ENCODE data around the gene PRSS27. TPM values are rescaled to one million over a fixed set of nuclear protein-coding genes. Genes with fewer than 3 reads are reported as not detected.
"Not testable (repeated sequence)": the region's sequence is repeated elsewhere in the genome, so short reads cannot be mapped to it uniquely, and the experiment has no call there.

The PRSS27 gene
- total RNA-seq, 1 experiment from 2014 or later, result 1.1 TPM

- in situ Hi-C loops (cut with HindIII; ENCODE audit: low pct_unique_long_range_greater_than_20kb, low sequenced_read_pairs), result not testable (repeated sequence)
Measured at GRCh38 chr16:2670017-2670416, 50.0 kb downstream of the PRSS27 start.

GRCh38 chr16:2669587-2669986 lies 50.4 kb downstream of the PRSS27 start:
- DNase-seq (ENCODE audit: low read depth), result not testable (repeated sequence)

More at GRCh38 chr16:2670017-2670416, 50.0 kb downstream of the PRSS27 start:
- DNase-seq (ENCODE audit: low read depth), result peak; percentile 56

GRCh38 chr16:2666671-2667070 lies 53.4 kb downstream of the PRSS27 start:
- in situ Hi-C loops (cut with HindIII; ENCODE audit: low pct_unique_long_range_greater_than_20kb, low sequenced_read_pairs); DNase-seq (ENCODE audit: low read depth): not testable (repeated sequence)

More at GRCh38 chr16:2669587-2669986, 50.4 kb downstream of the PRSS27 start:
- in situ Hi-C loops (cut with HindIII; ENCODE audit: low pct_unique_long_range_greater_than_20kb, low sequenced_read_pairs), result not testable (repeated sequence)

GRCh38 chr16:2664574-2664982 lies 55.4 kb downstream of the PRSS27 start:
- in situ Hi-C loops (cut with HindIII; ENCODE audit: low pct_unique_long_range_greater_than_20kb, low sequenced_read_pairs), result no loop called here
- DNase-seq (ENCODE audit: low read depth), result no peak

- no peak for DNase-seq (ENCODE audit: low read depth)
- in situ Hi-C loops (cut with HindIII; ENCODE audit: low pct_unique_long_range_greater_than_20kb, low sequenced_read_pairs), result no loop called here
Measured at GRCh38 chr16:2663553-2664546, 56.2 kb downstream of the PRSS27 start.

Other genes with a start within 250 kb of the PRSS27 start
- gene NTN3, start 248.9 kb downstream of the PRSS27 start, total RNA-seq (2014; rRNA removed; shearing (Covaris generic); ENCODE audit: low replicate concordance), result not detected in 2 replicates
- 6.2 and 9.5 TPM in 2 replicates for gene TBC1D24, start 245.1 kb downstream of the PRSS27 start, total RNA-seq (2014; rRNA removed; shearing (Covaris generic); ENCODE audit: low replicate concordance)
- 18.4 and 27.8 TPM in 2 replicates for gene ATP6V0C, start 206.3 kb downstream of the PRSS27 start, total RNA-seq (2014; rRNA removed; shearing (Covaris generic); ENCODE audit: low replicate concordance)
- gene AMDHD2, start 199.9 kb downstream of the PRSS27 start, total RNA-seq (2014; rRNA removed; shearing (Covaris generic); ENCODE audit: low replicate concordance), result 100 and 138 TPM in 2 replicates
- gene CEMP1, start 188.8 kb downstream of the PRSS27 start, total RNA-seq (2014; rRNA removed; shearing (Covaris generic); ENCODE audit: low replicate concordance), result not detected in 2 replicates
- gene PDPK1, start 182.2 kb downstream of the PRSS27 start, total RNA-seq (2014; rRNA removed; shearing (Covaris generic); ENCODE audit: low replicate concordance), result 10.1 and 14.7 TPM in 2 replicates
- gene KCTD5, start 37.7 kb downstream of the PRSS27 start, total RNA-seq (2014; rRNA removed; shearing (Covaris generic); ENCODE audit: low replicate concordance), result 67.5 and 85.6 TPM in 2 replicates
- gene SRRM2, start 32.4 kb upstream of the PRSS27 start, total RNA-seq (2014; rRNA removed; shearing (Covaris generic); ENCODE audit: low replicate concordance), result 15.3 and 31.2 TPM in 2 replicates
- 473 and 526 TPM in 2 replicates for gene ELOB, start 57.1 kb upstream of the PRSS27 start, total RNA-seq (2014; rRNA removed; shearing (Covaris generic); ENCODE audit: low replicate concordance)
- gene PRSS33, start 67.3 kb upstream of the PRSS27 start, total RNA-seq (2014; rRNA removed; shearing (Covaris generic); ENCODE audit: low replicate concordance), result not detected in 2 replicates
- not detected in 2 replicates for gene PRSS41, start 78.2 kb upstream of the PRSS27 start, total RNA-seq (2014; rRNA removed; shearing (Covaris generic); ENCODE audit: low replicate concordance)
- not detected in 2 replicates for gene PRSS21, start 97.0 kb upstream of the PRSS27 start, total RNA-seq (2014; rRNA removed; shearing (Covaris generic); ENCODE audit: low replicate concordance)
- gene ZG16B, start 110.1 kb upstream of the PRSS27 start, total RNA-seq (2014; rRNA removed; shearing (Covaris generic); ENCODE audit: low replicate concordance), result 0.93 TPM in 1 of 2 replicates, not detected in the other
- not detected in 2 replicates for gene PRSS22, start 137.9 kb upstream of the PRSS27 start, total RNA-seq (2014; rRNA removed; shearing (Covaris generic); ENCODE audit: low replicate concordance)
- gene FLYWCH2, start 163.0 kb upstream of the PRSS27 start, total RNA-seq (2014; rRNA removed; shearing (Covaris generic); ENCODE audit: low replicate concordance), result 121 and 161 TPM in 2 replicates
- 133 and 149 TPM in 2 replicates for gene FLYWCH1, start 191.7 kb upstream of the PRSS27 start, total RNA-seq (2014; rRNA removed; shearing (Covaris generic); ENCODE audit: low replicate concordance)
- 18.2 and 32.8 TPM in 2 replicates for gene KREMEN2, start 244.1 kb upstream of the PRSS27 start, total RNA-seq (2014; rRNA removed; shearing (Covaris generic); ENCODE audit: low replicate concordance)
- gene PAQR4, start 249.1 kb upstream of the PRSS27 start, total RNA-seq (2014; rRNA removed; shearing (Covaris generic); ENCODE audit: low replicate concordance), result 60.8 and 77.4 TPM in 2 replicates

Data from Caki2 (cell line).